Dermis microvascular lymphatic vessel endothelial cell (primary cell): ENCODE data around the gene POLD2. TPM values are rescaled to one million over a fixed set of nuclear protein-coding genes. Genes with fewer than 3 reads are reported as not detected.

Source experiments
- DNase-seq, 2 donors: peaks; one replicate each; pipeline versions ENCODE4 v3.0.0 to v3.0.0-alpha.2; 2010; ENCODE audit warnings: low read depth in 2 of 2
- total RNA-seq: library from RNA; depleted of rRNA; stranded (reverse); fragments of >200 nt; gene quantifications from 2 replicates; pipeline ENCODE4 v1.2.1, GENCODE V29; 2014

POLD2 gene
- total RNA-seq, 1 donor from 2014 or later: 72.1 TPM

- no peak for DNase-seq
Measured at GRCh38 chr7:44114586-44115310, 8.6 kb downstream of the POLD2 start.

GRCh38 chr7:44113764-44114354 is 9.5 kb downstream of the POLD2 start:
- no peak for DNase-seq

DNA sequence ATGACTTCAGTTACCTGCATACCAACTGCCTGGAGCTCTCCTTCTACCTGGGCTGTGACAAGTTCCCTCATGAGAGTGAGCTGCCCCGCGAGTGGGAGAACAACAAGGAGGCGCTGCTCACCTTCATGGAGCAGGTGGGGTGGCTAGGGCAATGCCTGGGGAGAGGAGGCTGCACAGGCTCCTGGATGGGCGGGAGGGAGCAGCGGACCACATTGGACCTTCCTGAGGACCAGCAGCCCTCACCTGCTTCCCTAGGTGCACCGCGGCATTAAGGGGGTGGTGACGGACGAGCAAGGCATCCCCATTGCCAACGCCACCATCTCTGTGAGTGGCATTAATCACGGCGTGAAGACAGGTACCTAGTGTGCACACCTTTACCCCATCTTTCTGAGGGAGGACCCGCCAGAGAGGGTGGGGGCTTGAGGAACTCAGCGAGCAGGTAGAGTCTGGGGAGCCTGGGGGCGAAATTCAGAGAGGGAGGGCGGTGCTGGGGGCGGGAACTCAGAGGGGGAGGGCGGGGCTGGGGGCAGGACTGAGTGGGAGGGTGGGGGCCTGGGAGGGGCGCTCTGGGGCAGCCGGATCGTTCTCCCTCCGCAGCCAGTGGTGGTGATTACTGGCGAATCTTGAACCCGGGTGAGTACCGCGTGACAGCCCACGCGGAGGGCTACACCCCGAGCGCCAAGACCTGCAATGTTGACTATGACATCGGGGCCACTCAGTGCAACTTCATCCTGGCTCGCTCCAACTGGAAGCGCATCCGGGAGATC is 10.2 kb downstream of the POLD2 start:
- no peak for DNase-seq

DNA sequence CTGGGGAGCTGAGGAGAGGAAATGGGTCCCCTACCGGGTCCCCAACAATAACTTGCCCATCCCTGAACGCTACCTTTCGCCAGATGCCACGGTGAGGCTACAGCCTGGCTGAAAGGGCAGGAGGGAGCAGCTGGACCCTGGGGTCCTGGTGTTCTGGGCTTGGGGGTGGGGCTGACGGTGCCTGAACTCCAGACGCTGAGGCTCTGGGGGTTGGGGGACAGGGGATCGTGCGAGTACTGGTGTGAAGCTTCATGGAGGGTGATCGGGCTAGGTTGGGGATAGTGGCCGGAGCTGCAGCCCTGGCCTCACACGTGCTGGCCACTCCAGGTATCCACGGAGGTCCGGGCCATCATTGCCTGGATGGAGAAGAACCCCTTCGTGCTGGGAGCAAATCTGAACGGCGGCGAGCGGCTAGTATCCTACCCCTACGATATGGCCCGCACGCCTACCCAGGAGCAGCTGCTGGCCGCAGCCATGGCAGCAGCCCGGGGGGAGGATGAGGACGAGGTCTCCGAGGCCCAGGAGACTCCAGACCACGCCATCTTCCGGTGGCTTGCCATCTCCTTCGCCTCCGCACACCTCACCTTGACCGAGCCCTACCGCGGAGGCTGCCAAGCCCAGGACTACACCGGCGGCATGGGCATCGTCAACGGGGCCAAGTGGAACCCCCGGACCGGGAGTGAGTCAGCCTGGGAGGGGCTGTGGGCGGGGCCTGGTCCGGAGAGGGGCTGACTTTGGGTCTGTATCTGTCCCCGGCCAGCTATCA is 10.9 kb downstream of the POLD2 start:
- DNase-seq: no peak

GRCh38 chr7:44111761-44112160 is 11.6 kb downstream of the POLD2 start:
- no peak for DNase-seq

DNA sequence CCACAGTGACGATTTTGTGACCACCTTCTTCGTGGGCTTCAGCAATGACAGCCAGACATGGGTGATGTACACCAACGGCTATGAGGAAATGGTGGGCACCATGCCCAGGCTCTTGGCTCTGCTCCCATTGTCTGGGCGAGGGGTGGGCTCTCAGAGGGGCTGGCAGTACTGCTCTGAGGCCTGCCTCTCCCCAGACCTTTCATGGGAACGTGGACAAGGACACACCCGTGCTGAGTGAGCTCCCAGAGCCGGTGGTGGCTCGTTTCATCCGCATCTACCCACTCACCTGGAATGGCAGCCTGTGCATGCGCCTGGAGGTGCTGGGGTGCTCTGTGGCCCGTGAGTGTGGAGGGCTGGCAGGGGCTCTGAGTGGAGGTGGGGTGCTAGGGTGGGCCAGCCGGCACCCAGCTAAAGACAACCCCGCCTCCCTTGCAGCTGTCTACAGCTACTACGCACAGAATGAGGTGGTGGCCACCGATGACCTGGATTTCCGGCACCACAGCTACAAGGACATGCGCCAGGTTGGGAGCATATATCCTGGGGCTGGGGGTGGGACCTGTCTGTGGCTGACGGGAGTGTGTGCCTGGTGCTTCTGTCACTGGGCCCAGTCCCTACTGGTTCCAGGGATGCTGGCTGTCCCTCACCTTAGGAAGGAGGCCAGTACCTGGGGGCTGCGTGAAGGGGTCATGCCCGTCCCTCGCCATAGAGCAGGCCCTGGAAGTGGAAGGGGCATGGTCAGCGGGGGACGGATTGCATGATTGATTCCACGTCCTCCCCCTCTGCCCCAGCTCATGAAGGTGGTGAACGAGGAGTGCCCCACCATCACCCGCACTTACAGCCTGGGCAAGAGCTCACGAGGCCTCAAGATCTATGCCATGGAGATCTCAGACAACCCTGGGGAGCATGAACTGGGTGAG is 12.4 kb downstream of the POLD2 start:
- no peak for DNase-seq

DNA sequence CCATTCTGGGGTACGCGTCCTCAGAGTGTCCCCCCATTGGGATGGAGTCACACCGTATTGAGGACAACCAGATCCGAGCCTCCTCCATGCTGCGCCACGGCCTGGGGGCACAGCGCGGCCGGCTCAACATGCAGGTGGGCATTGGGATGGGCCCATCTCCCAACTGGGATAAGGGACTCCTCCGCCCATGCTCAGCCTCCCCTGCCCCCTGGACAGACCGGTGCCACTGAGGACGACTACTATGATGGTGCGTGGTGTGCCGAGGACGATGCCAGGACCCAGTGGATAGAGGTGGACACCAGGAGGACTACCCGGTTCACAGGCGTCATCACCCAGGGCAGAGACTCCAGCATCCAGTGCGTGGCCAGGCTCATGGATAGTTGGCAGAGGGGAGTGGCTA is 13.4 kb downstream of the POLD2 start:
- DNase-seq: no peak

- no peak for DNase-seq
Measured at GRCh38 chr7:44108768-44109750, 14.3 kb downstream of the POLD2 start.

- no peak for DNase-seq
Measured at GRCh38 chr7:44107961-44108767, 15.2 kb downstream of the POLD2 start.

- DNase-seq: no peak
Measured at GRCh38 chr7:44107116-44107960, 16.0 kb downstream of the POLD2 start.

- DNase-seq: no peak
Measured at GRCh38 chr7:44106311-44107065, 16.9 kb downstream of the POLD2 start.

GRCh38 chr7:44105832-44106231 is 17.5 kb downstream of the POLD2 start:
- no peak for DNase-seq

GRCh38 chr7:44104860-44105771 is 18.2 kb downstream of the POLD2 start:
- DNase-seq: peak in 1 of 2 donors; percentile 36

- peak in 1 of 2 donors; percentile 43 for DNase-seq
Measured at GRCh38 chr7:44103923-44104859, 19.2 kb downstream of the POLD2 start, which contains the start of gene AEBP1. TSS of gene AEBP1 (plus strand) at chr7:44104345. CDS start at chr7:44104666, 321 bp downstream.

GRCh38 chr7:44103566-44103922 is 19.8 kb downstream of the POLD2 start:
- no peak for DNase-seq
